SU-DHL-6 (cell line): ENCODE measurements around the gene STK33.

Source experiments
- H2AFZ ChIP-seq: fragments of 200-600 bp; sonication (generic); 2 replicates; pipeline ENCODE4 v1.6.1; 2014; ENCODE audit warnings: low read depth, mild to moderate bottlenecking, moderate library complexity, mixed read lengths, antibody characterized with exemption, low read length; ENCODE audit not compliant: severe bottlenecking
- H3F3A ChIP-seq: fragments of 200-600 bp; shearing (Covaris generic); 2 replicates; pipeline ENCODE4 v1.6.0; 2016; ENCODE audit warnings: antibody characterized with exemption, mild to moderate bottlenecking; ENCODE audit not compliant: insufficient read depth
- H3K27ac ChIP-seq: fragments of 200-600 bp; sonication (generic); 2 replicates; pipeline ENCODE4 v1.5.1; 2016; ENCODE audit warnings: low read depth, mild to moderate bottlenecking, low read length, moderate library complexity, mixed read lengths
- H3K27me3 ChIP-seq: fragments of 200-600 bp; sonication (generic), shearing (Covaris generic); 2 replicates; pipeline ENCODE4 v1.6.0; 2014; ENCODE audit warnings: mild to moderate bottlenecking, low read length
- H3K36me3 ChIP-seq: fragments of 200-600 bp; sonication (generic); 2 replicates; pipeline ENCODE4 v1.6.1; 2014; ENCODE audit warnings: mild to moderate bottlenecking, low read length, mixed read lengths
- H3K4me2 ChIP-seq: fragments of 300-600, 200-600 bp; shearing (Covaris generic), sonication (generic); 2 replicates; pipeline ENCODE4 v1.6.0; 2014; ENCODE audit warnings: low read length, low read depth, mild to moderate bottlenecking; ENCODE audit not compliant: poor library complexity, severe bottlenecking
- H3K4me3 ChIP-seq: fragments of 200-600 bp; sonication (generic); 2 replicates; pipeline ENCODE4 v1.5.1; 2014; ENCODE audit warnings: antibody characterized with exemption, low read length, mild to moderate bottlenecking, mixed read lengths; ENCODE audit not compliant: insufficient read depth, poor library complexity, severe bottlenecking
- H3K79me2 ChIP-seq: fragments of 200-600 bp; sonication (generic); 2 replicates; pipeline ENCODE4 v1.6.1; 2014; ENCODE audit warnings: mild to moderate bottlenecking, low read length, moderate library complexity; ENCODE audit not compliant: insufficient read depth
- H3K9ac ChIP-seq: fragments of 200-600 bp; sonication (generic); 2 replicates; pipeline ENCODE4 v1.7.0; 2014; ENCODE audit warnings: mild to moderate bottlenecking, low read length
- H3K9me2 ChIP-seq: fragments of 200-600 bp; sonication (generic); replicated peaks from 2 replicates; pipeline ENCODE4 v1.6.1; 2014; ENCODE audit warnings: low read length; ENCODE audit not compliant: insufficient read depth
- H3K9me3 ChIP-seq: fragments of 200-600 bp; sonication (generic); 2 replicates; pipeline ENCODE4 v1.6.1; 2014; ENCODE audit warnings: low read length, mixed read lengths; ENCODE audit not compliant: insufficient read depth
- H4K20me1 ChIP-seq: fragments of 200-600 bp; sonication (generic); 2 replicates; pipeline ENCODE4 v1.6.1; 2014; ENCODE audit warnings: low read depth, mild to moderate bottlenecking, antibody characterized with exemption, low read length, moderate library complexity, mixed read lengths
- EZH2phosphoT487 ChIP-seq: fragments of 200-600 bp; sonication (generic), shearing (Covaris generic); conservative IDR thresholded peaks from 2 replicates; pipeline ENCODE4 v1.6.1; 2018; ENCODE audit warnings: mild to moderate bottlenecking, antibody characterized with exemption, low read length, moderate library complexity, mixed read lengths
- TF ChIP-seq, protein P1 (sequence below): fragments of 200-600 bp; sonication (generic); IDR thresholded peaks from one replicate; pipeline ENCODE4 v1.5.1; 2017; ENCODE audit warnings: antibody characterized with exemption, mild to moderate bottlenecking, low read length, moderate library complexity; ENCODE audit not compliant: insufficient read depth, poor library complexity, severe bottlenecking

STK33 gene

DNA sequence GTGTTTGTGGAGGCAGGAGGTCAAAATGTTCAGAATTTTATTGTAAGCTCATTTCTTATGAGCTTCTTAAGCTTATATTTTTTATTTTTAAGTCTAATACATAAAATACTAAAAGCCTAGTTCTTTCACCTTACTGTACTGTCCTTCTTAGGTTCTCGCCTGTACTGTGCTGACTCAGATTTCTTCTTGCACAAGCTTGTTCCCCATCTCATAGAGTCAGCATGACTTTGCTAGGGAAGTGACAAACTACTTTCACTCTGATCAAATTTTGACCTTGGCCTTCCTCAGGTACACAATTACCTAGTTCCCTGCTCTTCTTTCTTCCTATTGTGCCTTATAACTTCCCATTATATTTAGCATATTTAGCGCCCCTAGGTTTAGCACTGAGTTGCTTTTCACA is 81.5 kb downstream of the STK33 start:
- Histone ChIP-seq H3K79me2 (no peaks in the 10 kb centered on the region), H3K36me3 (0 out of 2 replicates have a peak, but pooled peaks cover 3% of the 10 kb centered on the region), H3K9me2 (no peaks in the 10 kb centered on the region), H3K9ac (no peak overlapping the region), H3K9me3 (0 out of 2 replicates have a peak, but pooled peaks cover 8% of the 10 kb centered on the region), H4K20me1 (no peaks in the 10 kb centered on the region), H3K4me3 (no peak overlapping the region), H3K4me2 (no peak overlapping the region), H3K27me3 (no peaks in the 10 kb centered on the region), H3F3A (no peaks in the 10 kb centered on the region), H2AFZ (no peak overlapping the region), H3K27ac (no peak overlapping the region)
- no peak for TF ChIP-seq EZH2phosphoT487
- TF ChIP-seq, protein P1, sequence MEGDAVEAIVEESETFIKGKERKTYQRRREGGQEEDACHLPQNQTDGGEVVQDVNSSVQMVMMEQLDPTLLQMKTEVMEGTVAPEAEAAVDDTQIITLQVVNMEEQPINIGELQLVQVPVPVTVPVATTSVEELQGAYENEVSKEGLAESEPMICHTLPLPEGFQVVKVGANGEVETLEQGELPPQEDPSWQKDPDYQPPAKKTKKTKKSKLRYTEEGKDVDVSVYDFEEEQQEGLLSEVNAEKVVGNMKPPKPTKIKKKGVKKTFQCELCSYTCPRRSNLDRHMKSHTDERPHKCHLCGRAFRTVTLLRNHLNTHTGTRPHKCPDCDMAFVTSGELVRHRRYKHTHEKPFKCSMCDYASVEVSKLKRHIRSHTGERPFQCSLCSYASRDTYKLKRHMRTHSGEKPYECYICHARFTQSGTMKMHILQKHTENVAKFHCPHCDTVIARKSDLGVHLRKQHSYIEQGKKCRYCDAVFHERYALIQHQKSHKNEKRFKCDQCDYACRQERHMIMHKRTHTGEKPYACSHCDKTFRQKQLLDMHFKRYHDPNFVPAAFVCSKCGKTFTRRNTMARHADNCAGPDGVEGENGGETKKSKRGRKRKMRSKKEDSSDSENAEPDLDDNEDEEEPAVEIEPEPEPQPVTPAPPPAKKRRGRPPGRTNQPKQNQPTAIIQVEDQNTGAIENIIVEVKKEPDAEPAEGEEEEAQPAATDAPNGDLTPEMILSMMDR, result no peak

DNA sequence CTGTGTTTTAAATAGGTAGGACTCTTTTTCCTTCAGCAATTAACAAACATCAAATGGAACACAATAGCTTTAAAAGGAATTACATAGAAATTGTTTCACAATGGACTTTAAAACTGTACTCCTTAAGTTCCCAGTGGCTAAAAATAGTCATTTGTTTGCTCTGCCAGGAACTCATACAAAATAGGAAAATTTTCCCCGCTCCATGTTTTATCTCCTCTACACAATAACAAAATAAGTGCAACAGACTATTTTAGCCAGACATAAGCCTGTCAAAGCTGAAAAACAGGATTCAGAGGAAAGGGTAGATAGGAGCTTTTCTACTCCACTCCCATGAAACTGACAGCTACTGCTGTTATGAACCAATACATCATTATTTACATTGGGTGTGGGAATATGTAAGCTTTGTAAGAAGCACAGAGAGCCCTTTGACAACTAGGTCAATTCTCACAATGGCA is 90.1 kb downstream of the STK33 start:
- no peak overlapping the region for H3K4me2 ChIP-seq
- H3F3A ChIP-seq, result no peaks in the 10 kb centered on the region
- no peak overlapping the region for H3K4me3 ChIP-seq
- TF ChIP-seq, protein P1, result no peak
- no peak for TF ChIP-seq EZH2phosphoT487
- no peak overlapping the region for H3K9ac ChIP-seq
- no peaks in the 10 kb centered on the region for H3K36me3 ChIP-seq
- H3K27ac ChIP-seq, result no peak overlapping the region
- H3K27me3 ChIP-seq, result no peaks in the 10 kb centered on the region
- H2AFZ ChIP-seq, result no peak overlapping the region
- no peaks in the 10 kb centered on the region for H3K9me2 ChIP-seq
- H4K20me1 ChIP-seq, result no peaks in the 10 kb centered on the region
- H3K79me2 ChIP-seq, result no peaks in the 10 kb centered on the region
- H3K9me3 ChIP-seq, result no peaks in the 10 kb centered on the region

DNA sequence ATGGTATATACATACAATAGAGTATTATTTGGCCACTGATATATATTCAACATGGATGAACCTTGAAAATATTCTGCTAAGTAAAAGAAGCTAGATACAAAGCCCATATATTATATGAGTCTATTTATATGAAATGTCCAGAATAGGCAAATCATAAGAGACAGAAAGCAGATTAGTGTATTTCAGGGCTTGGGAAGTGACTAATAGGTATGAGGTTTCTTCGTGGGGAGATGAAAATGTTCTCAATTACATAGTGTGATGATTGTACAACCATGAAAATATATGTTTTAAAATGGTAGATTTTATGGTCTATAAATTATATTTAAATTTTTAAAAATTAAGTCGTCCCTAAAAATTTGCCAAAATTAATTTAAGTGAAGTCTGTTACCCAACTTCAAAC is 92.2 kb downstream of the STK33 start:
- no peaks in the 10 kb centered on the region for H3K27me3 ChIP-seq
- H3K36me3 ChIP-seq, result no peaks in the 10 kb centered on the region
- no peaks in the 10 kb centered on the region for H3K9me3 ChIP-seq
- H3K4me3 ChIP-seq, result no peak overlapping the region
- no peak overlapping the region for H3K9ac ChIP-seq
- no peak overlapping the region for H3K27ac ChIP-seq
- H3K79me2 ChIP-seq, result no peaks in the 10 kb centered on the region
- no peak overlapping the region for H2AFZ ChIP-seq
- TF ChIP-seq, protein P1, result no peak
- no peak for TF ChIP-seq EZH2phosphoT487
- no peak overlapping the region for H3K4me2 ChIP-seq
- no peaks in the 10 kb centered on the region for H4K20me1 ChIP-seq
- no peaks in the 10 kb centered on the region for H3K9me2 ChIP-seq
- H3F3A ChIP-seq, result no peaks in the 10 kb centered on the region

DNA sequence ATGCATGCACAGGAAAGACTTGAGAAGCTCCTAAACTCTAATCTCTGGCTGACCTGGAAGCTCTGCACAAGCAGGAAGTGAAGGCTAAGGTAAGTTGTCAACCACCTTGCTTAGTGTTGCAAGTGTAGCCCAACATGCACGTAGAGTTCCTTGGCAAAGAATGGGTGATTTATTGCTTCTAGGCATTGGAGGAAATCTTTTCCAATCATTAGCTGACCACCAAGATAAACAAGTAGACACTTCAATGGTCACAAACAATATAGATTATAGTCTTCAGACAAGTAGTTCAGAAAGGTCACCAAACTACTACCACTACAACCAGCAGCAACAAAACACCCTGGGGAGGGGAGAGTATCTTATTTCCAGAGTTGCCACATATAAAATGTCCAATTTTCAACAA is 105.6 kb downstream of the STK33 start:
- H3K36me3 ChIP-seq, result no peaks in the 10 kb centered on the region
- TF ChIP-seq, protein P1, result no peak
- TF ChIP-seq EZH2phosphoT487, result no peak
- no peak overlapping the region for H3K9ac ChIP-seq

More for the DNA sequence above, 105.6 kb downstream of the STK33 start:
- H3K27ac ChIP-seq, result no peak overlapping the region
- H2AFZ ChIP-seq, result no peak overlapping the region
- H3K79me2 ChIP-seq, result no peaks in the 10 kb centered on the region
- no peaks in the 10 kb centered on the region for H3K9me3 ChIP-seq
- no peak overlapping the region for H3K4me3 ChIP-seq
- no peaks in the 10 kb centered on the region for H3K9me2 ChIP-seq
- H3K4me2 ChIP-seq, result no peak overlapping the region
- H3K27me3 ChIP-seq, result no peaks in the 10 kb centered on the region
- no peaks in the 10 kb centered on the region for H4K20me1 ChIP-seq
- H3F3A ChIP-seq, result no peaks in the 10 kb centered on the region
